ENCODE results near the gene CMSS1. TPM values are rescaled to one million over a fixed set of nuclear protein-coding genes. Genes with fewer than 3 reads are reported as not detected.

CMSS1 gene
- total RNA-seq, 1 donor from 2014 or later = 35.7 TPM

DNA sequence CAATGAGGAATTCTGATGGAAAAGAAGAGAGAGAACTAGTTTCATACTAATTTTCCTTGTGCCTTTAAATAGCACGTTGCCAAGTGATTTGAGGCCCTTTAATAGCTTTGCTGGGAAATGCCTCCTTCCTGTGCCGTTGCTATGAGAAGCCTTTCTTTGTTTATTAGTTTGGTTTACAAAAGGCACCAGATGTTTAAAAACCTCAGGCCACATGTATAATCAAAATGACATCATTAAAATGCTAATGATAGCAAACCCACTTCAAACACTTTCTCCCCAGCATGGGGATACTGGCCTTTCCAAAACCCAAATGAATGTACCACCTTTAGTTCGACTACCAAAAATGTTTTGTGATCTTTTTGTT is 393.1 kb downstream of the CMSS1 start:
- Mint-ChIP-seq H3K27me3 (no peaks in the 10 kb centered on the region), H3K4me3 (ENCODE audit: low read depth) (no peak overlapping the region), H3K27ac (no peak overlapping the region), H3K4me1 (ENCODE audit: low read depth) (peaks cover 6% of the 10 kb centered on the region), H3K36me3 (ENCODE audit: insufficient read depth) (no peaks in the 10 kb centered on the region), H3K9me3 (ENCODE audit: low read depth) (no peaks in the 10 kb centered on the region)
- TF ChIP-seq, protein P1, sequence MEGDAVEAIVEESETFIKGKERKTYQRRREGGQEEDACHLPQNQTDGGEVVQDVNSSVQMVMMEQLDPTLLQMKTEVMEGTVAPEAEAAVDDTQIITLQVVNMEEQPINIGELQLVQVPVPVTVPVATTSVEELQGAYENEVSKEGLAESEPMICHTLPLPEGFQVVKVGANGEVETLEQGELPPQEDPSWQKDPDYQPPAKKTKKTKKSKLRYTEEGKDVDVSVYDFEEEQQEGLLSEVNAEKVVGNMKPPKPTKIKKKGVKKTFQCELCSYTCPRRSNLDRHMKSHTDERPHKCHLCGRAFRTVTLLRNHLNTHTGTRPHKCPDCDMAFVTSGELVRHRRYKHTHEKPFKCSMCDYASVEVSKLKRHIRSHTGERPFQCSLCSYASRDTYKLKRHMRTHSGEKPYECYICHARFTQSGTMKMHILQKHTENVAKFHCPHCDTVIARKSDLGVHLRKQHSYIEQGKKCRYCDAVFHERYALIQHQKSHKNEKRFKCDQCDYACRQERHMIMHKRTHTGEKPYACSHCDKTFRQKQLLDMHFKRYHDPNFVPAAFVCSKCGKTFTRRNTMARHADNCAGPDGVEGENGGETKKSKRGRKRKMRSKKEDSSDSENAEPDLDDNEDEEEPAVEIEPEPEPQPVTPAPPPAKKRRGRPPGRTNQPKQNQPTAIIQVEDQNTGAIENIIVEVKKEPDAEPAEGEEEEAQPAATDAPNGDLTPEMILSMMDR (IDR thresholded peaks at IDR 0.05; ENCODE audit: unreplicated experiment) = no peak
- DNase-seq (ENCODE audit: low spot score, unreplicated experiment) = no peak

DNA sequence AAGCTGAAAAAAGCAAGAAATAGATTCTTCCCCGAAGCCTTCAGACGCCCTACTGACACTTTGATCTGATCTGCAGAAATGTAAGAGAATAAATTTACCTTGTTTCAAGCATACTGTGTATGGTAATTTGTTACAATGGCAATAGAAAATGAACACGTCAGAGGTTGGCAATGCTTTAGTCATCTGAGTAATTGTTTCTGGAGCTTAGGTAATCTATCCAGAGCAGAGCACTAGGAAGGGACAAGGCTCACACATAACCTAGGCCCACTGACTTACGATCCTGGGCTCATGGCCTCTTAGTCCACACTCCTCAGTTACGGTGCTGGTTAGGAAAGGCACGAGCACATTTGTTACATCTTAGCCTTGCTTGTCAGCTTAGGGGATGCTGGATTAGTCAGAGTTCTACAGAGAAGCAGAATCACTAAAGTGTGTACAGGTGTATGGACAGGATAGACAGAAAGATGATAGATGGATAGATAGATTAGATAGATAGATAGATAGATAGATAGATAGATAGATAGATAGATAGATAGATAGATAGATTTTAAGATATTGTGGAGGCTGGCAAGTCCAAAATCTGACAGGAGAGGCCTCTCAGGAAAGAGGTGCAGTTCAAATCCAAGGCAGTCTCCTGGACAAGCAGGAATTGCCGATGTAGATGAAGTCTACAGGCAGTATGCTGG is 396.4 kb downstream of the CMSS1 start:
- H3K4me3 Mint-ChIP-seq (ENCODE audit: low read depth) = no peak overlapping the region

DNA sequence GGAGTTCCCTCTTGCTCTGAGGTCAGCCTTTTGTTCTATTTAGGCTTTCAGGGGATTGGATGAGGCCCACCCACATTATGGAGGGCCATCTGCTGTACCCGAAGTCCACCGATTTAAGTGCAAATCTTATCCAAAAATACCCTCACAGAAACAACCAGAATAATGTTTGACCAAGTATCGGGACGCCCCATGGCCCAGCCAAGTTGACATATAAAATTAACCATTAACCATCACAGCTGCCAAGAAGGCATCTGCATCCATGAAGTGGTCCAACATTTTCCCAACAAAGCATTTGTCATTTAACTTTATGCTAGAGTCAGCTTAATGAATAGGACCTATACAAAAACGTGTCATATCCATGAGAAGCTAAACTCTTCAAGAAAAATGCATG is 396.9 kb downstream of the CMSS1 start:
- DNase-seq (ENCODE audit: low spot score, unreplicated experiment) = no peak
- Mint-ChIP-seq H3K4me1 (ENCODE audit: low read depth) (peaks cover 10% of the 10 kb centered on the region), H3K27me3 (no peaks in the 10 kb centered on the region), H3K36me3 (ENCODE audit: insufficient read depth) (peaks cover 5% of the 10 kb centered on the region), H3K4me3 (ENCODE audit: low read depth) (no peak overlapping the region), H3K9me3 (ENCODE audit: low read depth) (peaks cover 11% of the 10 kb centered on the region), H3K27ac (no peak overlapping the region)
- TF ChIP-seq, protein P1 (IDR thresholded peaks at IDR 0.05; ENCODE audit: unreplicated experiment) = no peak

More for the DNA sequence above, 396.4 kb downstream of the CMSS1 start:
- Mint-ChIP-seq H3K9me3 (ENCODE audit: low read depth) (peaks cover 7% of the 10 kb centered on the region), H3K36me3 (ENCODE audit: insufficient read depth) (peaks cover 2% of the 10 kb centered on the region), H3K4me1 (ENCODE audit: low read depth) (peaks cover 10% of the 10 kb centered on the region), H3K27ac (no peak overlapping the region), H3K27me3 (no peaks in the 10 kb centered on the region)
- DNase-seq (ENCODE audit: low spot score, unreplicated experiment) = no peak
- TF ChIP-seq, protein P1 (IDR thresholded peaks at IDR 0.05; ENCODE audit: unreplicated experiment) = no peak

DNA sequence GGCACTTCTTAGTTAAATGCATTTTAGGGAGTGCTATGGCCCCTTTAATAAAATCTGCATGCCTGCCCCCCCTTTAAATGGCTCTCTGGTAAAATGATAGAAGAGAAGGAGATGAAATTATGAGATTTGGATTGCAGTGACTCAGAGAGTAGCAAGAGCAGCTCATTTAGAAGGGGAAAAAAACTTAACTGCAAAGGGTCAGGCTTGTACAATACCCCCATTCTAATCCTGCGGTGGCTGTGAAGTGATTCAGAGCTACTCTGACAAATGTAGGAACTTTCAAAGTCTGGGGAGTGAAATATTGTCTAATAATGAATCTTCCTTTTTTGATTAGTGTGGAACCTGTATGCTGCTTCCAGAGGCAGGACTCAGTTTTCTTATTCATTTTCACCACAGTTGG is 399.1 kb downstream of the CMSS1 start:
- Mint-ChIP-seq H3K27ac (no peak overlapping the region), H3K9me3 (ENCODE audit: low read depth) (peaks cover 16% of the 10 kb centered on the region), H3K27me3 (no peaks in the 10 kb centered on the region), H3K4me1 (ENCODE audit: low read depth) (peaks cover 4% of the 10 kb centered on the region), H3K36me3 (ENCODE audit: insufficient read depth) (peaks cover 6% of the 10 kb centered on the region), H3K4me3 (ENCODE audit: low read depth) (no peak overlapping the region)
- DNase-seq (ENCODE audit: low spot score, unreplicated experiment) = no peak
- TF ChIP-seq, protein P1 (IDR thresholded peaks at IDR 0.05; ENCODE audit: unreplicated experiment) = no peak

DNA sequence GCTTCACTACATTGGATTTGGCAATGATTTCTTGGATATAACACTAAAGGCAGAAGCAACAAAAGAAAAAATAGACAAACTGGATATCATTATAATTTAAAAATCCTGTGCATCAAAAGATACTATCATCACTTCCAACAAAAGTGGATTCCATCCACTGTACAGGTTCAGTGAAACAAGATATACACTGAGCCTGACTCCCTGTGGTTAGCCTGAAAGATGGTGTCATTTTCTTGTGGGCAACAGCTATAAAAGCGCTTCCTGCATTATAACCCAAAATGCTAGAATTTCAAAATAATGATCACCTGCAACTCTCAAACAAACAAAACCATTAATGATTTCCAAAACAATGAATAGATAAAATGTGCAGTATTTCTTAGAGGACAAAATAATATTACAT is 403.5 kb downstream of the CMSS1 start:
- Mint-ChIP-seq H3K4me3 (ENCODE audit: low read depth) (no peak overlapping the region), H3K9me3 (ENCODE audit: low read depth) (peaks cover 16% of the 10 kb centered on the region), H3K27ac (no peak overlapping the region), H3K27me3 (no peaks in the 10 kb centered on the region), H3K4me1 (ENCODE audit: low read depth) (peaks cover 4% of the 10 kb centered on the region), H3K36me3 (ENCODE audit: insufficient read depth) (peaks cover 6% of the 10 kb centered on the region)
- DNase-seq (ENCODE audit: low spot score, unreplicated experiment) = no peak
- TF ChIP-seq, protein P1 (IDR thresholded peaks at IDR 0.05; ENCODE audit: unreplicated experiment) = no peak

Measured in progenitor cell of endocrine pancreas (in vitro differentiated cells).